Duodenal mucosa (tissue), 2 donors: ENCODE measurements around the gene NDC80.

Experiments
- H3K27ac ChIP-seq: one replicate; pipeline ENCODE4 v1.7.0; 2013; ENCODE audit warnings: low read depth, low read length
- H3K27me3 ChIP-seq, 2 donors: one replicate each; pipeline ENCODE4 v1.7.0; 2013; ENCODE audit warnings: low read length in 2 of 2, control low read depth in 1 of 2; ENCODE audit not compliant: insufficient read depth in 2 of 2, control insufficient read depth in 1 of 2
- H3K36me3 ChIP-seq, 2 donors: one replicate each; pipeline ENCODE4 v1.7.0; 2013; ENCODE audit warnings: low read length in 2 of 2, control low read depth in 1 of 2; ENCODE audit not compliant: insufficient read depth in 2 of 2, control insufficient read depth in 1 of 2
- H3K4me1 ChIP-seq, 2 donors: one replicate each; pipeline ENCODE4 v1.7.0; 2013; ENCODE audit warnings: low read length in 2 of 2, control low read depth in 1 of 2; ENCODE audit not compliant: insufficient read depth in 2 of 2, control insufficient read depth in 1 of 2
- H3K4me3 ChIP-seq, 2 donors: one replicate each; pipeline ENCODE4 v1.7.0; 2013; ENCODE audit warnings: low read length in 2 of 2, low read depth in 1 of 2
- H3K9ac ChIP-seq, 2 donors: one replicate each; pipeline ENCODE4 v1.7.0; 2013; ENCODE audit warnings: low read length in 2 of 2, low read depth in 1 of 2
- H3K9me3 ChIP-seq, 2 donors: one replicate each; pipeline ENCODE4 v1.7.0; 2013; ENCODE audit warnings: low read length in 2 of 2, control low read depth in 1 of 2; ENCODE audit not compliant: control insufficient read depth in 1 of 2

NDC80 gene

GRCh38 chr18:2642771-2643170, 71.4 kb downstream of the NDC80 start:
- no peak overlapping the region for H3K4me3 ChIP-seq
- H3K4me1 ChIP-seq = peaks cover 16 to 20% of the 10 kb centered on the region in 2 donors
- no peaks in the 10 kb centered on the region for H3K36me3 ChIP-seq
- no peak overlapping the region for H3K27ac ChIP-seq
- H3K27me3 ChIP-seq = no peaks in the 10 kb centered on the region
- no peak overlapping the region for H3K9ac ChIP-seq
- H3K9me3 ChIP-seq = no peaks in the 10 kb centered on the region

DNA sequence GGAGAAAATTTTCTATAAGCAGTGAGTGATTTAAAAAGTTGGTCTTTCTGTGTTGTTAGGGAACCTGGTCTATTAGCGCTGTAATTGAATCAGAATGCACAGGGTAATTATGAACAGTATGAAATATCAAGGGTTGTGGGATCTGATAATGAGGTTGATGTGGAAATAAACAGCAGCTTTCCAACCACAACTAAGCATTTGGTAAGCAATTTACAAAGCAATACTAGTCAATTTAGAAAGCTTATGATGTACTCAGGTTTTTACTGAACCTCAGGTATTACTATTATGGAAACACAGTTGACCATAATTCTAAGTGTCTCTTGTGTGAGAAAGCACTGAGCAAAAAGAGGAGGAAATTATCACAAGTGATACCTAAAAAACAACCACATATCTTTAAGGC, 73.2 kb downstream of the NDC80 start:
- H3K36me3 ChIP-seq = no peaks in the 10 kb centered on the region
- H3K9ac ChIP-seq = no peak overlapping the region
- no peak overlapping the region for H3K4me3 ChIP-seq
- peaks cover 6 to 18% of the 10 kb centered on the region in 2 donors for H3K4me1 ChIP-seq
- no peak overlapping the region for H3K27ac ChIP-seq
- no peaks in the 10 kb centered on the region for H3K9me3 ChIP-seq
- no peaks in the 10 kb centered on the region for H3K27me3 ChIP-seq

GRCh38 chr18:2651981-2652380, 80.6 kb downstream of the NDC80 start:
- no peaks in the 10 kb centered on the region for H3K4me1 ChIP-seq
- H3K9ac ChIP-seq = no peak overlapping the region
- no peak overlapping the region for H3K4me3 ChIP-seq
- no peaks in the 10 kb centered on the region for H3K36me3 ChIP-seq
- no peak overlapping the region for H3K27ac ChIP-seq
- no peaks in the 10 kb centered on the region for H3K9me3 ChIP-seq
- no peaks in the 10 kb centered on the region for H3K27me3 ChIP-seq

DNA sequence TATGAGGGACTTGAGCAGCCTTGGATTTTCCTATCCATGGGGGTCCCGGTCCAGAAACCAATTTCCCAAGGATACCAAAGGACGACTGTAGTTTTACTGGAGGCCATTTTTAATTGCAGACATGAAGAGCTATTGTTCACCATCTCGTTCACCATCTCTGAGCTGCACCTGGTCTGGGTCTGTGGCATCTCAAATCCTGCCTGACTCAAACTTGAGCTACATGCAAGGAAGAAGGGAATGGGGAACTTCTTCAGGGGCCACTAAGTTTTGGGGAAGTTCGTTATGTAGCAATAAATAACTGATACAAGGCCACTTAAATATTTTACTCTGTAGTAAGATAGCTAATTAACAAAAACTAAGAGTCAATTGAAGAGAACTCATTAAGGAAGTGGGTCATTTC, 82.1 kb downstream of the NDC80 start:
- Histone ChIP-seq H3K4me1 (peaks cover 0 to 3% of the 10 kb centered on the region in 2 donors), H3K27me3 (no peaks in the 10 kb centered on the region), H3K27ac (no peak overlapping the region), H3K9ac (no peak overlapping the region), H3K36me3 (no peaks in the 10 kb centered on the region), H3K4me3 (no peak overlapping the region), H3K9me3 (no peaks in the 10 kb centered on the region)

GRCh38 chr18:2654169-2654927, 83.0 kb downstream of the NDC80 start:
- no peaks in the 10 kb centered on the region for H3K9me3 ChIP-seq
- H3K27me3 ChIP-seq = no peaks in the 10 kb centered on the region
- peak overlapping the region; percentile 96 for H3K27ac ChIP-seq
- H3K9ac ChIP-seq = peak overlapping the region; percentile 82 to 97
- no peaks in the 10 kb centered on the region for H3K36me3 ChIP-seq
- H3K4me1 ChIP-seq = peaks cover 0 to 10% of the 10 kb centered on the region in 2 donors
- peak overlapping the region; percentile 84 to 95 for H3K4me3 ChIP-seq

- H3K4me3 ChIP-seq = peak overlapping the region; percentile 84 to 95
- no peaks in the 10 kb centered on the region for H3K9me3 ChIP-seq
- H3K4me1 ChIP-seq = peaks cover 0 to 15% of the 10 kb centered on the region in 2 donors
- H3K27me3 ChIP-seq = no peaks in the 10 kb centered on the region
- no peaks in the 10 kb centered on the region for H3K36me3 ChIP-seq
- H3K27ac ChIP-seq = peak overlapping the region; percentile 96
- peak overlapping the region; percentile 82 to 97 for H3K9ac ChIP-seq
Observed at GRCh38 chr18:2654928-2655177, 83.5 kb downstream of the NDC80 start.

GRCh38 chr18:2655178-2655953, 84.0 kb downstream of the NDC80 start, which contains the start of gene SMCHD1:
TSS of gene SMCHD1 (plus strand) at chr18:2655726. CDS start at chr18:2656076, 350 bp downstream.
- Histone ChIP-seq H3K27me3 (no peaks in the 10 kb centered on the region), H3K9ac (peak within 1 kb of the TSS; percentile 82 to 97), H3K4me3 (peak within 1 kb of the TSS; percentile 95), H3K36me3 (no peaks in the 10 kb centered on the region), H3K9me3 (no peaks in the 10 kb centered on the region), H3K27ac (peak within 1 kb of the TSS; percentile 96), H3K4me1 (peaks cover 0 to 17% of the 10 kb centered on the region in 2 donors)

GRCh38 chr18:2655954-2656236, 84.5 kb downstream of the NDC80 start:
- H3K9me3 ChIP-seq = no peaks in the 10 kb centered on the region
- H3K4me1 ChIP-seq = peaks cover 0 to 17% of the 10 kb centered on the region in 2 donors
- H3K4me3 ChIP-seq = peak overlapping the region; percentile 95
- H3K27me3 ChIP-seq = no peaks in the 10 kb centered on the region
- peaks cover 0 to 2% of the 10 kb centered on the region in 2 donors for H3K36me3 ChIP-seq
- H3K9ac ChIP-seq = peak overlapping the region; percentile 82 to 97
- peak overlapping the region; percentile 96 for H3K27ac ChIP-seq

DNA sequence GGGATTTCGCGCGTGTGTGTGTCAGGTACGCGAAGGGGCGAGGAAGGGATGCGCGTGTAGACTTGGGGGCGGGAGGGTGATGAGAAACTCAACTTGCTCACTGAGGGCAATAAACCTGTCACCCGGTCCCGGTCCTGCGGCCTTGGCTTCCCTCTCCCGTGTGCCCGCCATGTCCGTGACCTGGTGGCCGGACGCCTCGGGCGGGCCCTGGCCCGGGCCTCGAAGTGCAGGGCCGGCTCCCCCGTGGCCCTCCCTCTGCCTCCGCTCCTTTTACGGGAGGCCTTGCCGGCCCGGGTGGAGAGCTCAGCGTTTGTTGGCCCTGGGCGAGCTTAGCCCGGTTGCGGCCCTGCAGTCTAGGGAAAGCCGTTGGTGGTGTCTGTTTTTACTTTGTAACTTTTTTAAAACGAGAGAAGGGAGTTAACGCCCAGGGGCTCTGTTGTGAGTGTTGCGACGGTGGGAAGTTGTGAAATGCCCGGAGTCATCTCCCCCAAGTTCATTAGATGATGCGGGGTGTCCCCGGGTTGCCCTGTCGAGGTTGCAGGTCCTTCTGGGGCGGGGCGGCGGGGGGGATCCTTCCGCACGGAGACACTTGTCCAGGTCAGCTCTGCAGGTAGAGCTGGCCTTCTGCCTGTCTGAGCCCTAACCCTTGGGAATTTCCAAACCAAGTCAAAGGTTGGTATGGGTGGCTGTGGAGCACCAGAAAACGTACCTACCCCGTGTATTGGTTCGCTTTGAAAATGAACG, 85.1 kb downstream of the NDC80 start:
- peak overlapping the region; percentile 95 for H3K4me3 ChIP-seq
- H3K9me3 ChIP-seq = no peaks in the 10 kb centered on the region
- H3K4me1 ChIP-seq = peaks cover 0 to 17% of the 10 kb centered on the region in 2 donors
- peak overlapping the region; percentile 82 to 97 for H3K9ac ChIP-seq
- peaks cover 0 to 3% of the 10 kb centered on the region in 2 donors for H3K36me3 ChIP-seq
- peak overlapping the region; percentile 96 for H3K27ac ChIP-seq
- no peaks in the 10 kb centered on the region for H3K27me3 ChIP-seq

- Histone ChIP-seq H3K9me3 (no peaks in the 10 kb centered on the region), H3K27me3 (no peaks in the 10 kb centered on the region), H3K9ac (peak overlapping the region; percentile 82 to 97), H3K36me3 (peaks cover 0 to 3% of the 10 kb centered on the region in 2 donors), H3K4me3 (peak overlapping the region; percentile 95), H3K27ac (peak overlapping the region; percentile 96), H3K4me1 (peaks cover 0 to 17% of the 10 kb centered on the region in 2 donors)
Observed at GRCh38 chr18:2656981-2657512, 85.7 kb downstream of the NDC80 start.
